Heart left ventricle (tissue), 16 donors: ENCODE results near the gene CBX5. TPM values are rescaled to one million over a fixed set of nuclear protein-coding genes. Genes with fewer than 3 reads are reported as not detected.

Source experiments
- ATAC-seq, 4 donors: fragments of 200-7000 bp; cut with Tn5 transposase; one replicate each; pipeline ENCODE4 v1.9.1; 2020 to 2022; ENCODE audit warnings: moderate library complexity in 4 of 4, mild to moderate bottlenecking in 3 of 4, moderate number of reproducible peaks in 1 of 4
- DNase-seq, 5 donors: peaks; one replicate each; pipeline ENCODE4 v3.0.0-alpha.2; 2020
- H3K27ac ChIP-seq, 12 donors: fragments of 200-600 bp; sonication (generic) in 4 of 12; one replicate each; pipeline versions ENCODE4 v1.5.0 to v1.8.0; 2016 to 2022; ENCODE audit warnings: mild to moderate bottlenecking in 2 of 12
- H3K27me3 ChIP-seq, 9 donors: fragments of 200-600 bp; sonication (generic) in 2 of 9; one replicate each; pipeline versions ENCODE4 v1.5.1 to v1.8.0; 2016 to 2022; ENCODE audit warnings: mild to moderate bottlenecking in 3 of 9
- H3K36me3 ChIP-seq, 9 donors: fragments of 200-600 bp; sonication (generic) in 2 of 9; one replicate each; pipeline versions ENCODE4 v1.5.0 to v1.8.0; 2018 to 2022; ENCODE audit warnings: mild to moderate bottlenecking in 2 of 9
- H3K4me1 ChIP-seq, 12 donors: fragments of 200-600 bp; sonication (generic) in 4 of 12; one replicate each; pipeline versions ENCODE4 v1.5.0 to v1.8.0; 2016 to 2022; ENCODE audit warnings: mild to moderate bottlenecking in 3 of 12
- H3K4me3 ChIP-seq, 12 donors: fragments of 200-600 bp; sonication (generic) in 4 of 12; one replicate each; pipeline versions ENCODE4 v1.5.0 to v1.8.0; 2017 to 2022; ENCODE audit warnings: mild to moderate bottlenecking in 9 of 12, moderate library complexity in 4 of 12
- H3K9me3 ChIP-seq, 12 donors: fragments of 200-600 bp; sonication (generic) in 4 of 12; one replicate each; pipeline versions ENCODE4 v1.5.0 to v1.8.0; 2016 to 2022; ENCODE audit warnings: mild to moderate bottlenecking in 1 of 12
- POLR2A ChIP-seq, 2 donors: fragments of 450-650 bp; IDR thresholded peaks; one replicate each; pipeline ENCODE4 v1.6.1; 2017; ENCODE audit warnings: antibody characterized with exemption in 2 of 2, mild to moderate bottlenecking in 2 of 2, moderate library complexity in 2 of 2
- WGBS, 4 donors: extraction: QIAGEN DNeasy Blood & Tissue Kit in 2 of 4; methylation state at CpG; one replicate each; pipeline versions ENCODE4 v1.1.5 to v1.1.7; 2013 to 2018; 5-methylcytosine and 5-hydroxymethylcytosine counted together
- intact Hi-C, 10 donors: fragments of 100-400 bp; cut with DNase I; formaldehyde crosslinking; loops; one replicate each; pipeline versions ENCODE4 v1.11.1 to v1.14.2; 2022
- polyA plus RNA-seq, 2 donors: library from polyadenylated mRNA; stranded (reverse); fragments of 200-250 nt; gene quantifications; one replicate each; pipeline ENCODE4 v1.2.3, GENCODE V29; 2013
- total RNA-seq, 9 donors: library from RNA; depleted of rRNA in 2 of 9; stranded (reverse); fragments of >200 nt in 2 of 9; fragmentation: NEBNext Ultra II Directional in 3 of 9; extraction: Animal tissue kit (Norgen Biotek cat#: 25700) in 3 of 9; gene quantifications; one replicate each; pipeline versions ENCODE4 v1.1.0 to v1.2.4, GENCODE V29; 2016 to 2023
- TF ChIP-seq, protein P1 (sequence below), 12 donors: fragments of 200-600 bp; sonication (generic) in 4 of 12; IDR thresholded peaks; one replicate each; pipeline versions ENCODE4 v1.5.0 to v1.8.0; 2018 to 2022; ENCODE audit warnings: antibody characterized with exemption in 12 of 12, mild to moderate bottlenecking in 5 of 12
- donor health status: ischemic (EF 13 %, LVEDD 7.1; RV severe dilation, severe dysfunction).
- donor health status: healthy with polysubstance abuse.
- donor health status: DM: no; HTN: yes; CAD: no.
- donor health status: DM: no; HTN: no; CAD: no.
- donor health status: ischemic (EF 25% LVEDD 6.9; RV normal size, moderate dysfunction).
- donor health status: ischemic (EF 25% LVEDD 5.7; RV mildly dilated, moderate dysfunction).
- donor health status: healthy.
- donor health status: DM: yes; HTN: yes; CAD: no.
- donor health status: ischemic (EF 35%, LVEDD 5.7; RV mildly dilated, moderate dysfunction).
- donor health status: nonischemic (EF 11% LVEDD 7.7; RV severe dilation, severe dysfunction).
- donor health status: DM: yes; HTN: yes; CAD: no.
- donor health status: PGD.
- donor health status: ischemic (EF 29% LVEDD 5.4; RV normal size, mild dysfunction).
- donor health status: nonischemic (EF 23%, LVEDD 6.1; RV moderate dilation, normal function).

Gene CBX5
- total and polyA plus RNA-seq, 11 donors, result 18.4 to 59.5 (median 39.9) TPM

DNA sequence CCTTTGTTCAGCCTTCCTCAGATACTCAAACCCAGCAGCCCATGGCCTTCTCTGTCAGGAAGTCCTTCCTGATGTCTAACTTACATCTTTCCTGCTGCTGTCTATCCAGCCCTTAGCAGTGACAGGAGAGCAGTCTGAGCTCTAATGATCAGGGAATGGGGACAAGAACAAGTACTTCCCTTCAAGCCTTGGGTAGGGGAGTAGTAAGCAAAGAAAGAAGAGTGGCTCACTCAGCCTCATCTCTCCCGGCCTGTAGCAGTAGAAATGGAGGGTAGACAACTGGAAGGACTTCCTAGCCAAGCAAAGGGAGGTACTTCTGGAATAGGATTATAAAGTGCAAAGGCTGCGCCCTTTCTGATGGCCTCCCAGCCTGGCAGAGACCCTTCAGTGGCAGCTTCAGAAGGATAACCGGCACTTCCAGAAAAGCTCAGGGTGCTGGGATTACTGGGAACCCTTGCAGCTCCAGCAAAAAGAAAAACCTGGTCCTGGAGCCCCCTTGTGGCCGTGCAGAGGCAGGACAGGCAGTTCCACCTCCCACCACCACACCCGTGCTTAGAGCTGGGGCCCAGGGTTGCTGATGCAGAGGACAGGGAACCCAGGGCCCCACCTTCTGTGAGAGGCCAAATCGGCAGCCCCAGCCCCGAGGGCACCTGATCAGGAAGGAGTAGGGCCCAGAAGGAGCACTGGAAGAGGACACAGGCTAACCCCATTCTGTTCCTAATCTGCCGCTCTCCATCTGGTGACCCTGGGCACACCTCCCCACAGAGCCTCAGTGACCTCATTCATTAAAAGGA is 78.7 kb downstream of the CBX5 start:
- Histone ChIP-seq H3K36me3 (no peaks in the 10 kb centered on the region), H3K4me3 (no peak overlapping the region), H3K9me3 (no peaks in the 10 kb centered on the region), H3K27ac (no peak overlapping the region), H3K27me3 (peaks cover 11 to 92% (median 35%) of the 10 kb centered on the region in 9 donors), H3K4me1 (no peaks in the 10 kb centered on the region)
- intact Hi-C loops, result loop anchor here in 4 of 10 donors (1.0 to 10.0 kb wide), 4 partner anchors 192 to 446 kb away; partner anchors contain the start of genes CISTR (in 1 of the 4) and HOXC8 (in 1 of the 4)
- 21 to 30% (median 23%) methylated on average over 6 to 8 of the region's 8 CpGs for WGBS, 4 donors
- DNase-seq, result peak; percentile 47 to 79 (median 64)
- TF ChIP-seq POLR2A (IDR thresholded peaks at IDR 0.05), result no peak
- TF ChIP-seq, protein P1, sequence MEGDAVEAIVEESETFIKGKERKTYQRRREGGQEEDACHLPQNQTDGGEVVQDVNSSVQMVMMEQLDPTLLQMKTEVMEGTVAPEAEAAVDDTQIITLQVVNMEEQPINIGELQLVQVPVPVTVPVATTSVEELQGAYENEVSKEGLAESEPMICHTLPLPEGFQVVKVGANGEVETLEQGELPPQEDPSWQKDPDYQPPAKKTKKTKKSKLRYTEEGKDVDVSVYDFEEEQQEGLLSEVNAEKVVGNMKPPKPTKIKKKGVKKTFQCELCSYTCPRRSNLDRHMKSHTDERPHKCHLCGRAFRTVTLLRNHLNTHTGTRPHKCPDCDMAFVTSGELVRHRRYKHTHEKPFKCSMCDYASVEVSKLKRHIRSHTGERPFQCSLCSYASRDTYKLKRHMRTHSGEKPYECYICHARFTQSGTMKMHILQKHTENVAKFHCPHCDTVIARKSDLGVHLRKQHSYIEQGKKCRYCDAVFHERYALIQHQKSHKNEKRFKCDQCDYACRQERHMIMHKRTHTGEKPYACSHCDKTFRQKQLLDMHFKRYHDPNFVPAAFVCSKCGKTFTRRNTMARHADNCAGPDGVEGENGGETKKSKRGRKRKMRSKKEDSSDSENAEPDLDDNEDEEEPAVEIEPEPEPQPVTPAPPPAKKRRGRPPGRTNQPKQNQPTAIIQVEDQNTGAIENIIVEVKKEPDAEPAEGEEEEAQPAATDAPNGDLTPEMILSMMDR (IDR thresholded peaks at IDR 0.05), result peak; percentile 81 to 96 (median 92)
- peak; percentile 61 to 92 (median 80) for ATAC-seq

DNA sequence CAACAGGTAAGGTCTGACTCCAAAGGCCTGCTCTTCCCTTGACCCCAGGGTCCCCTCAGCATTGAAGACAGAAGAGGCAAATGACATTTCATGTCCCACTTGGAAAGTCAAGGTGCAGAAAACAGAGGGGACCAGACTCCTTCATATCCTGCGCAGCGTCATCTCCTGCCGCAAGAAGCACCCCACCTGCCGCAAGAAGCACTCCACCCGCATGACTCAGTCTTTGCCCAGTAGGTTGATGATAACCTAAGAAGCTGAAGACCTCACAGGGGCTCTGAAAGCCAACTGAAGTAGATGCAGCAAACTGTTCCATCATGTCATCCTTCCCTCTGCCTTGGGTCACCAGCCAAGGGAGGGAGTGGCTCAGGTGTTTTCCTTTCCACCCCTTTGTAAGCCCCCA is 79.5 kb downstream of the CBX5 start:
- ATAC-seq, result no peak
- 76 to 90% (median 86%) methylated on average over 5 of the region's 5 CpGs for WGBS, 4 donors
- DNase-seq, result no peak
- H3K36me3 ChIP-seq, result no peaks in the 10 kb centered on the region
- H3K4me3 ChIP-seq, result no peak overlapping the region
- H3K4me1 ChIP-seq, result no peaks in the 10 kb centered on the region
- H3K9me3 ChIP-seq, result no peaks in the 10 kb centered on the region
- H3K27ac ChIP-seq, result no peak overlapping the region
- H3K27me3 ChIP-seq, result peaks cover 11 to 97% (median 43%) of the 10 kb centered on the region in 9 donors
- intact Hi-C loops, result loop anchor here in 2 of 10 donors (2.0 to 10.0 kb wide), 3 partner anchors 192 to 446 kb away; partner anchors contain the start of genes CISTR (in 1 of the 2) and HOXC8 (in 1 of the 2)
- TF ChIP-seq, protein P1 (IDR thresholded peaks at IDR 0.05), result no peak
- TF ChIP-seq POLR2A (IDR thresholded peaks at IDR 0.05), result no peak

DNA sequence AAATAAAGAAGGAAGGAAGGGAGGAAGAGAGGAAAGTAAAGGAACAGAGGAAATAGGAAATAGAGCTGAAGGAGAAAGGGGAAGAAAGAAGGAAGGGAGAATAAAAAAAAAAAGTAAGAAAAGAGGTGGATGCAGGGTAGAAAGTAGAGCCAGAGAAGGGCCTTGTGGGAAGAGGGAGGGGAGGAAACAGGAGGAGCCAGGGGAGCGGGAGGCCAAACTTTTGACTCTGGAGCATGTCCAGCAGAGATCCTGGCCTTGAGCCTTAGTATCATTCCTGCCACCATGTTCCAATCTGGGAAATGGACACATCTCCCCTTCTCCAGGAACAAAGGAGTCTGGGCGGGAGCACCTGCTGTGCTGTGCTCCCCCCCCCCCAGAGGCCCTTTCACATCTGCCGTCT is 80.0 kb downstream of the CBX5 start:
- intact Hi-C loops, result loop anchor here in 3 of 10 donors (2.0 to 10.0 kb wide), 3 partner anchors 191 to 445 kb away; partner anchors contain the start of genes CISTR (in 2 of the 3) and HOXC8 (in 1 of the 3)
- no peak overlapping the region for H3K27ac ChIP-seq
- no peaks in the 10 kb centered on the region for H3K36me3 ChIP-seq
- 43 to 76% (median 49%) methylated on average over 3 of the region's 3 CpGs for WGBS, 4 donors
- no peaks in the 10 kb centered on the region for H3K9me3 ChIP-seq
- H3K27me3 ChIP-seq, result peaks cover 11 to 97% (median 47%) of the 10 kb centered on the region in 9 donors
- TF ChIP-seq POLR2A (IDR thresholded peaks at IDR 0.05), result no peak
- TF ChIP-seq, protein P1 (IDR thresholded peaks at IDR 0.05), result no peak
- DNase-seq (no peak), ATAC-seq (no peak)
- H3K4me1 ChIP-seq, result no peaks in the 10 kb centered on the region
- H3K4me3 ChIP-seq, result no peak overlapping the region

DNA sequence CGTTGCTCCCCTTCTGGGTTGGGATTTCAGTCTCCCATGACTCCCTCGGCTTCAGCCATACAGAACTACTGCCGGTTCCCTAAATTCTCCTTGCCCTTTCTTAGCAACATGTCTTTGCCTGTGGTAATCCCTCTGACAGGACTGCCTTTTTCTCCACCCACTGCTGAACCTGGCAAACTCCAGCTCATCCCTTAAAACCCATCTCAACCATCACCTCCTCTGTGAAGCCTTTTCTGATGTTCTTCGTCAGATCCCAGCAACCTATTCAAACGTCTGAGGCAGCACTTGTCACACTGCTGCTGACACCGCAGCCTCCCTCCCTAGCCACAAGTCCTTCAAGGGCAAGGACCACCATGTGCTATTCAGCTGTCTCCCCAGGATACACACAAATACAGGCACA is 80.9 kb downstream of the CBX5 start:
- no peak for TF ChIP-seq POLR2A (IDR thresholded peaks at IDR 0.05)
- TF ChIP-seq, protein P1 (IDR thresholded peaks at IDR 0.05), result no peak
- H3K27me3 ChIP-seq, result peaks cover 13 to 98% (median 52%) of the 10 kb centered on the region in 9 donors

More for the DNA sequence above, 80.9 kb downstream of the CBX5 start:
- H3K9me3 ChIP-seq, result no peaks in the 10 kb centered on the region
- no peaks in the 10 kb centered on the region for H3K4me1 ChIP-seq
- H3K27ac ChIP-seq, result no peak overlapping the region
- intact Hi-C loops, result loop anchor here in 1 of 10 donors (10.0 kb wide), 1 partner anchor 444 kb away; the partner anchor contains the start of gene CISTR
- H3K4me3 ChIP-seq, result no peak overlapping the region
- DNase-seq (no peak), ATAC-seq (no peak)
- H3K36me3 ChIP-seq, result no peaks in the 10 kb centered on the region
- WGBS, 4 donors, result 71 to 81% (median 77%) methylated on average over 6 of the region's 6 CpGs
